ENCODE measurements around the gene INSYN2B.

INSYN2B gene

DNA sequence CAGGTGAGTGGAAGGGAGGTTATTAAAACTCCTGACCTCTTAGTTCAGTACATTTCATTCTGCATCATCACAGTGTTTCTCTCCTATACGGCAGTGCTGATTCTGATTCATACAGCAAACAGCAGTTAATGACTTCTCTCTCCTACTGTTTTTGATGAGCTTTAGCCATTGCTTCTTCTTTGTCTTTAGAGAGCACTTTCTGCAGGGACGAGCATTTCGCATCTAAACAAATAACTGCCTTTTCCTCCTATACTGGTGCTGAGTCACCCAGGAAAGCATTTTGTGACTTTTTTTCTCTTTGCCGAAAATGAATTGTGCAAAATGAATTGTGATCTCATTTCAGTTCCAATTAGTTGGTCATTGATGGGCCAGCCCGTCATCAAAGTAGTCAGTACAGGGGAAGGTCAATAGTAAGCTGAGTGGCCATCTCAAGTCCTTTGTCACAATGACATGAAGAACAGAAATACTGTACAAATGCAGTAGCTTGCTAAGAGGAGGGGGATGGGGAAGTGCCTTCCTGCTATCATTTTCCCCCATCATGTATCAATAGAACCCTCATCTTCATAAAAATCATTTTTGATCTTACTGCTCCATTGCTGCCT lies 98.5 kb downstream of the INSYN2B start:
- no peak for DNase-seq

DNA sequence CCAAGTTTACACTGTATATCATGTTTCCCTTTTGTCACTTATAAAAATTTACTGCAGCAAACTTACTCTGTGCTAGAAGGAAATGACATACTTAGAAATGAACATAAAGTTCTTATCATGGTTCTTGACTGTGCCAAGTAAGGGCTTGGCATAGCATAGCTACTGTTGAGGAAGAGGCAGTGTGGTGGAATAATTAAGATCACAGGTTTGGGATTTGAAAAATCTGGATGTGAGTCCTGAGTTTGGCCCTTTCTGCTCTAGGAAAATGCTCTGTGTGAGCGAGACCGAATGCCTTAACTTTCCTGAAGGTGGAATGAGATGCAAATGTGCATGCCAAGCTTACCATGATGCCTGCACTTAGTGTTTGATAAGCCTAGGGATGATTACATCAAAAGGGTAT lies 99.5 kb downstream of the INSYN2B start:
- no peak for DNase-seq

DNA sequence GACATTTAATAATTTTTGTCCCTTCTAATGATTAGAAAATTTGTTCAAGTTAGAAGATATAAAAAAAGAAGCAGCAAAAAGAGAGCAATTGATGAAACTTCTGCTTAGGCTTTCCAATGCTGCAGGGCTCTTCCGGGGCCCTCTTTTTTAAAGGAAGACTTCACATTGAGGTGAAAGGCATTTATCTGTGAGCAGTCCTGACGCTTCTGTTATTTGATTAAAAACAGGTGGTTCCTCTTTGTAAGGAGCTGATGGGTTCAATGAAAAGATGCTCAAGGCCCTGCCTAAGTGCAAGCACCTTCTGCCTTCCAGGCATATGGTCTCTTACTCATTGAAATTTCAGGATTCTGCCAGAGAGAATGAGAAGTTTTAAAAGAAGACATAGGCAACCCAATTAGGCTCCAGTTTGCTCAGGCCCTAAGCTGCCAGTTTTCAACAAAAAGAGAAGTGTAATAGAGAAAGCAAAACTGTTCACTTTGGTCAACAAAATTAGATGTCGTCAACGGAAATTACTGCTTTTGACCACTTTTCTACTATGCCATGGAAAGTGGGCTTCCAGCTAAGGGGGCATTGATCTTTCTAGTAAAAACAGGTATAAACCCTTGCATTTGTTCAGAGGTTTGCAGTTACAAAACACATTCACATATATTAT lies 100.2 kb downstream of the INSYN2B start:
- DNase-seq, result no peak

DNA sequence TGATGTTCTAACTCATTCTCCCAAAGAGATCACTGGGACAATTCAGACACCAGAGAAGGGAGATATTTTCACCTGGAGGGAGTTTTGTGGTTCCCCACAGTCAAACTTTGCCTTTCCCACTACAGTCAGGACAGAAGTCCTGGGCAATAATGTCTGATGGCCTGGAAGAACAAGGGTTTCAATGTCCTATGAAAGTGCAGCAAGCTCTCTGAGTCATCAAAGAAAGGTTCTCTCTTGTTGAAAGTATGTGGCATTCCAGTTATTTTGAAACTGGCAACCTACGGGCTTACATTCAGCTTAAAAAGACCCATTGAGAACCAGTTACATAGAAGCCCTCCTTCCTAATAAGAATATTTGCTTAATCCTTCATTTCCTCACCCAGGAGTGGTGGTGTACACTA lies 103.9 kb downstream of the INSYN2B start:
- DNase-seq, result no peak

DNA sequence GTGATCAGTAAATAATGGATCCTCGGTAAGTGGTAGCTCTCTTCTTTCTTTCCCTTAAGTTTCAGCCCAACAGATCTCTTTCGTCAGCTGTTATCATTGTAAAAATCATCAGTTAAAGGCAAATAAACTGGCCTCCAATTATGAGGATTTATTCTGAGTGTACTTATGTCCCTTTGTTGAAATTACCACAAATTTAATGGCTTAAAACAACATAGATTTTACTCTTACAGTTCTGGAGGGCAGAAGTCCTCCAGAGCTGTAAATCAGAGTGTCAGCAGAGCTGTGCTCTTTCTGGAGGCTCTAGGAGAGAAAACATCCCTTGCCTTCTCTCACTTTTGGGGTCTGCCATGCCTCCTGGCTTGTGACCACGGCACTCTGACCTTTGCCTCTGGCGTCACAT lies 104.6 kb downstream of the INSYN2B start:
- DNase-seq, result no peak

DNA sequence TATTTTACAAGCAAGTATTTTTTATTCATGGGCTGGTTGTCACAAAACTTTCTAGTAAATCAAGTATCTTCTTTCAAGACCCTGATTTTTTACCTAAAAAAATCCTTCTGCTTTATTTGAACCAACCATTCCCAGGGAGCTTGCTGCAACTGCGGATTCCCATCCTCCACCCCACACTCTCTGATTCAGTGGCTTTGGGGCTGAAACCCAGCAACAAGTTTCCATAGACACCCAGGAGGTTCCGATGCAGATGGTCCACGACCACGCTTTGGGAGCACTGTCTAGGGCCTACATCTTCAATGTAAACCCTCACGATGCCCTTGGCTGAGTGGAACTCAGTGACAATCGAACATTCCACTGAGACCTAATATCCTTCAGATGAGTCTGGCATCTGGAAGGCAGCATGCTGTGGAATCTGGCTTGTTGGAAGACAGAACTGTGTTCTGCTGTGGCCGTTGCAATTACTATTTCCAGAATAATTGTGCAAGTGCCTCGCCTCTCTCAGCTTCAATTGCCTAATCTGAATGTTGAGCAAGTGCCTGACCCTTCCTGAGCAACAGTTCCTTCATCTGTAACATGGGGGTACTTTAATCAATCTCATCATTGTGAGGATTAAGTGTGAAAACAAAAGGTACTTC lies 105.1 kb downstream of the INSYN2B start:
- no peak for DNase-seq

DNA sequence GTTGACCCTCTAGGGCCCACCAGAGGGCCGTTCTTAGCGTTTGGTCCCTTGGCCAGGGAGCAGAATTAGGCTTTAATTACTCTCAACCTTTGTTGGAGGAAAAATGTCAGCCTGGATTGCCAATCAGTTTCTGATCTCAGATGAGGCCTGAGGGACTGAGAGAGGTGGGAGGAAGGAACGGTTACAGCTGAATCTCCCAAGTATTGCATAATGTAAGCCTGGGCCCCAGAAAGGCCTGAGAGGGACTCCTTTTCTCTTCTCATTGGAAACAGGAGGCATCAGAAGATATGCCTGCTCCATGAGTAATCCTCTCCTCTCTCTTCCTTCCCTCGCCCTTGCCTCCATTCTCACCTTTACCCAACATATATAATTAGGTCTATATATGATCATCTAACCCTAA lies 105.7 kb downstream of the INSYN2B start:
- DNase-seq, result no peak

DNA sequence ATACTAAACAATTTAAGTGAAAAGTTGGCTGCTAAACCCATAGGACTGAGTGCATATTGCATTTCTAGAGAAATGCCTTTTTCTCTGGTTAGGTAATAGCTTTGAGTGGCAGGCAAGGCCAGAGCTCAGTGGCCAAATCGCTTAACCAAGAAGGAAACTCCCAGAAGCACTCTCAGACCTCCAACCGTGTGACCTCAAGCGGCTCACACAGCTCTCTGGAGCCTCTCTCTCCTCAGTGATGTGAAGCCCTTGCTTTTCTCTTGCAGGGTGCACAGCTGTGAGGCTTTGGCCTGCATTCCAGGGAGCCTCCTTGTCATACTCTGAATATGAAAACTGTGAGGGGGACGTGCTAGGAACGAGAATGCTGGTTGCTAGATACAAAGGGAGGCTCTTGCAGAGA lies 106.7 kb downstream of the INSYN2B start:
- DNase-seq, result peak; percentile 16

DNA sequence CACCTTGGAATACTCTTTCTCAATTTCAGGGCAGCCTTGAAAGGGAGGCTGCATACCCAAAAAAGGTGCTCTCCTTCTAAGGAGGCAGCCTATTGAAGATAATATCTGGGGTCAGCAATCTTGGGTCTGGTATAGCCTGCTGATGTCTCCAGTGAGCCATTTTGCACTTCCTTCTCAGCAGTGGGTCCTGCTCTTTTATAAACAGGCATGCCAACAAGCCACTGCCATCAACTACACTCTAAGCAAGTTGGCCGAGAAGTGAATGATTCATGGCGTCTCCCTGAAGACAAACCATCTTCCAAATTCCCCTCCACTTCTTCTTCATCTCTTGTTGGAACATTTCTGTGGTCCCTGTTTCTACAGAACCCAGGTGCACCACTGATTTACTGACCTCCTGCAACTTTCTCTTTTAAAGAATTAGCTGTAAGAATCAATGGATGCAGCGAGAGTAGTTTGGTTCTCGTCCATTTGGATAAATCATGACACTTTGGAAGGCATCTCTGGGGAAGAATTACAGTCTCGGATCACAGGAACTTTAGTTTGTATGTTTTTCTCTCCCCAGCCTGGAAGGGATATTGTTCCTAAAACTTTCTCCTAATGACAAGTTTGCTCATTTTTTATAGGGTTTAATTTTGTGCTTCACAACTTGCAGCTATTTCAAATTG lies 108.3 kb downstream of the INSYN2B start:
- no peak for DNase-seq

DNA sequence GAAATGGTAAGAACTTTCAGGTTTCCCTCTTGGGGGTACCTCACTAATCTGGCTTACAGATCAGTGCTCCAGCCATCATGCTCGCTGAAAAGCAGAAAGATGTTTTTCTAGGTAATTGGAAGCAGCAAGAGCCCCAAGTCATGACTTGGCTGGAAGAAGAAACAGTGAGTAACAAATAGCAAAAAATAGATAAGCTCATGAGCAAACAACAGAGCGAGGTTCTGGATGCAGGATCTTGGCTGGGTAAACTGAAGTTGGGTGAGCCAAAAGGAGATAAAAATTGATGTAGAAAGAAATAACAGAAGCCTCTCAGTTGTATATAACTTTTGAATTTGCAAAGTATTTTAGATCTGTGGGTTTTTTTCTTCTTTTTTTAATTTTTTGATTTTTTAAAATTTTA lies 110.1 kb downstream of the INSYN2B start:
- no peak for DNase-seq

DNA sequence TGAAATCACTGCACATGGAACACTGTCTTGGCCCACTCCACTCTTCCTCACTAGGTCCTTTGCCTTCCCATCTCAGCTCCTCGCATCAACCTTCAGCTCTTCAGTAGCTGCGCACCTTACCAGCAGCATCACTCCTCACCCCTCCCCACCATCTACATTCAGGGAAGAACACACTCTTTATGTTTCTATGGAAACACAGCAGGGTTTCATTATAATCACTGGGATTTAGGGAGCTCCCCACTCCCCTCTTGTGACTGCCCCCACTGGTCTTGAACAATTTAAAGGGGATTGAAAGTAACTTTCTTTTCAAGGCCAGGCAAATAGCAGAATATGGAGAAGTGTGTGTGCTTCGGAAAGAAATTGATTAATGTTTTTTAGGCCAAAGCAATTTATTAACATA lies 111.2 kb downstream of the INSYN2B start:
- no peak for DNase-seq

DNA sequence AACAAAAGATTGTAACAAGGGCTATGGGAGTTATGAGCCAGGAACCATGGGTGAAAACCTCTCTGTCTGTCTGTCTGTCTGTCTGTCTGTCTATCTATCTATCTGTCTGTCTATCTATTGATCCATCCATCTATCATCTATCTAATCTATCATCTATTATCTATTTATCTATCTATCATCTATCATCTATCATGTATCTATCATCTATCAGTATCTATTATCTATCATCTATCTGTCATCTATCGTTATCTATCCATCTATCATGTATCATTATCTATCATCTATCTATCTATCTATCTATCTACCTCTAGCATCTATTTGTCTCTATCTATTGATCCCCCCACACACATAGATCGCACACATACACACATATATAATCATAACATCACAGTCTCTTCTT lies 112.9 kb downstream of the INSYN2B start:
- DNase-seq, result no peak

DNA sequence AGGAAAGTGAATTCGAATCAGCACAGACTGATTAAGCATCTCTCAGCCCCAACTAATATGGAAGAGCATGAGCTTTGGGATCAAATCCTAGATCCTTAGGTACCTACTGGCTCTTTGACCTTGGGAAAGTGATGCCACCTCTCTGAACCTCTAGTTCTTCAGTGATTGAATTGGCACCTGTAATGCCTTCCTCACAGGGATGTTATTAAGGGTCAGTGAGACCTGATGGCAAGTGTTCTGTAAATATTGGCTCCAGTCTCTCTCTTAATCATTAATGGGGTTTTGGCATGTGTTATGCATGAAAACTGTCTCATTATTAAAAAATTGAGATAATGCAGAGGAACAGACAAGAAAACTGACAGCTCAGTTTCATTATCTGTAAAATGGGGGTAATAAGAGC lies 115.8 kb downstream of the INSYN2B start:
- no peak for DNase-seq

DNA sequence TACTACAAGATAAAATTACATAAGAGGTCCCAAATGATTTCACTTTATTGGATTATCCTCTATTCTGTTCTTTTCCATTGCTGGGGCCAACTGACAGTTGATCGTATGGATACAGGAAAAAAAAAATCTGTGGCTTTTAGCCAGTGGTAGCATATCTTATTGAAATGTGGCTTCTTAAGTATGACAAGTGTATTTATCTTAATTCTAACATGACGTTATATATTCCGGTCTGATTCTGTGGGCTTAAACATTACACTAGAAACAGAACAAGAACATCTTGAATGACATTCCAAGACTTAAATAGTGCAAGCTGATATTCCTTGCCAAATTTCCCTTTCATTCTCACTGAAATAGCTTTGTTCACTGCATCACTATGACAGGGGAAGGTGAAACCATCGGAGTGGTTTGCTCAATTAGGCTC lies 117.9 kb downstream of the INSYN2B start:
- no peak for DNase-seq

DNA sequence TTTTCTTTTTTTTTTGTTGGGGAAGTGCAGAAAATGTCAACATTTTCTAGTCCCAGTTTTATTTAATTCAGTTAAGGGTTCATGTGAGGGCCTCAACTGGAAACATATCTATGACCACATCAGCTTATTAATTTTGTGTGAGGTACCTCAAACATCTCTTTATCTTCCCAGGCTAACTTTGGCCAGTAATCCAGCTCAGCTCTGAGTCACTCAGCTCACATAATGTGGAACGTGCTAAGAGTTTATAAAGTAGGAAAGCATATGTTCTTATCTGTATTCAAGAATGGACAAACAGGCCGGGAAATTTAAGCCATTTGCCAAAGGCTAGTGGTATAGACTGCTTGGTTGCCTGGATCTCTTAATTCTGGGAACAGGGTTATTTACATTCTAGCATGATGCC lies 118.4 kb downstream of the INSYN2B start:
- peak; percentile 87 for DNase-seq

DNA sequence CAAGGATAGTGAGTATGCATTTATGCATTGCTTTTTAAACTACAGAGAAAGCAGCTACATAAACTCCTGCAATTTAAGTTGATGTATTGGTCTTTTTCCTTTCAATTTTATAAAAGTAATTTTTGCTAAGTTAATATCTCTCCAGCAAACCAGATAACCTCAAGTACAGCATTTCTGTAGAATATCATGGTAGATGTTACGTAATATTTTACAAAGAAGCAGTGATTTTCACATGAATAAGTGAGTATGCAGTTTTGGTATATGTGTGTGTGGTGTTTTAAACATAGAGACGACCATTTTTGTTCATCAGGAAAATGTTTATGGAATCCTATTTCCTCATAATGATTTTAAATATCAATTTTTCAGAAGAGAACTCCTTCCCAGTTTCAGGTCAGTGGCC lies 118.9 kb downstream of the INSYN2B start:
- DNase-seq, result no peak

DNA sequence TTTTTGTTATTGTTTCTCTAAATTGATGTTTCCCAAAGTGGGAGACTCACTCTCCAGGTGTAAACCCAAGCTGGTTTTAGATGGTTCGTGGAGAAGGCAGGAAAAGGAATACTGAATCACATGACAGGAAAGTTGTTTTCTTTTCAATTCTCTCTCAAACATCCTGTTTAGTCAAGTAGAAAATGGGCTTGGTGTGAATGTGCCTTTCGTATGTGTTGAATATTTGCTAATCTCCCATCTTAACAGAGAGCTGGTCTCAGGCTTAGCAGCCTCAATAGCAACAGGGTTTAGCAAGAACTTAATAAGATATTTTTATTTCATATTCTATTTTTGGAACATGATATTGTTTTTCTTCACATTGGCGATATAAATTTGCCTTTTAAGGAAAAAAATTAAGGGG lies 119.7 kb downstream of the INSYN2B start:
- no peak for DNase-seq

DNA sequence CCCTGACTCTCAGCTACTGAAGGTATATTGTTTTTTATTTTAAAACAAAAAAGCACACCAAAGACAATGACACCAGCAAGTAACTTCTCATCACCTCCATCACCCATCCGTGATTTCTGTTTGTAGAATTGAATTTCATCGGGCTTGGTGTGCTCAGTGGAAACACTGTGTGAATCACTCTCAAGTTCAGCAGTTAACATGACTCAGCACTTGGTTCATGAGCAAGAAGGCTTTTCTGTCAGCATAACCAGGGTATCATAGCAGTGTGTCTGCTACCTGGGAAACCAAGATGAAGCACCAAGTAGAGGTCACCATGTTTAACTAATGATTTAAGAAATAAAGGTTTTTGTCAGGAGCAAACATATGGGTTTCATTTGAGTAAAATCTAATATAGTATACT lies 123.7 kb downstream of the INSYN2B start:
- DNase-seq, result peak; percentile 76

DNA sequence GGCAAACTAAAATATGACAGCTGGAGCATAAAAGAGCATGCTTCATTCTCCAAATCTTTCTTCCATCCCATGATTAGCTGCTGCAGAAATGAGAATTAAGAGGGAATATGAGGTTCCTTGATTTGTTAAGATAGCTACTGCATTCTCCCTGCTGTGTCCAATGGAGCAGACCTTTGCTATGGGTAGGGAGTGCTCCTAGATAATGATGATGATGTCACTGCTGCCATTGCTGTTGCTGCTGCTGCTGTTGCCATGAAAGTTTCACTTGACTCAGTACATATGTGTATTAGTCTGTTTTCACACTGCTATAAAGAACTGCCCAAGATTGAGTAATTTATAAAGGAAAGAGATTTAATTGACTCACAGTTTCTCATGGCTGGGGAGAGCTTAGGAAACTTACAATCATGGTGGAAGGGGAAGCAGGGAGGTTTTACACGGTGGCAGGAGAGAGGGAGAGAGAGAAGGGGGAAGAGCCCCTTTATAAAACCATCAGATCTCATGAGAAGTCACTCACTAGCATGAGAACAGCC lies 128.9 kb downstream of the INSYN2B start:
- DNase-seq, result no peak

DNA sequence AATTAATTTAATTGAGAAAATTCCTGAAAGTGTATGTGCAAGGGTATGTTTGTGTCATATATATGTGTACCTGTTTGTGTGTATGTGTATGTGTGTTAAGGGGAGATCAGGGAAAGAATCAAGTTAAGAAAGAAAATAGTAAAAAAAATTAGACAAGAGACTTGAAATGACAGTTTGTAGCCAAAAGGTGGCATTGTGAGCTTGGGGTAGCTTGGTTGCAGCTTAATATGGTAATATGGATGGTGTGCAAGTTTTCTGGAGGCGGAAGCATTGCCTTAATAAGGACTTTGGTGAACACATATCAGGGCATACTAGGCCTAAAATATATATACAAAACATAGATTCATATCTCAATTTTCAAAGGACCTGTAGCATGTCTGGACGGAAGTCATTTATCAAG lies 129.9 kb downstream of the INSYN2B start:
- no peak for DNase-seq

DNA sequence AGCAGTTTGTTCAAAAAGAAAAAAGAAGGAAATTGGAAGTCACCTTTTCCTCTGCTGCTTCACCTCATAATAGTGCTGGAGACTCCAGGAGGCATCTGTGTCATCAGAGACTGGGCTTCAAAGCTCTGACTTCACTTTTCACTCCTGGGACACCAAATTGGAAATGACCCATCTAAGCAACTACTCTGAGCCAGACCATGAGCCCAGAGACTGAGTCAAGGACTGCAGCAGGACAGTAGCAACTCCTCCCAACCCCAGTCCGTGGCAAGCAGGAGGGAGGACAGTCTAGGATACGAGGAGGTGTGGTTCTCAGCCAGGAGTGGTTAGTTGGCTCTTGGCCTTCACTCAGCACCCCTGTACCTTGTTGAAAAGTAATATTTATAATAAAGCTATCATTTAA lies 131.5 kb downstream of the INSYN2B start:
- no peak for DNase-seq

DNA sequence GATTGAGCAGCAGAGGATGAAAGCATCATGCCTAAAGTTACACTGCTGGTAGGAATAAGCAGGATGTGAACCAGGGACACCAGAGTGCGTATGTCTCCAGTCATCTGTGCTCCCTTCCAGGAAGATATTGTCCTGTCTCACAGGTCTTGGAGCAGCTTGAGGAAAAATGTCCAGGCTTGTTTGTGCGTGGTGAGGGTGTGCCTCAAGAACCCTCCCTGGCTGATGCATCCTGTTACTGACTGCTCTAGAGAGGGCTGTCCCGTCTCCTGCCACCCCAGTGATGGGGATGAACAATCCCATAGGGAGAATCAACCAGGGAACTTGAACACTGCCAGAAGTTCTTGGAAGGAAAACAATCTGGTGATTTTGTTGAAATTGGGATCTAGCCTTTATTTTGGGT lies 132.0 kb downstream of the INSYN2B start:
- DNase-seq, result no peak

DNA sequence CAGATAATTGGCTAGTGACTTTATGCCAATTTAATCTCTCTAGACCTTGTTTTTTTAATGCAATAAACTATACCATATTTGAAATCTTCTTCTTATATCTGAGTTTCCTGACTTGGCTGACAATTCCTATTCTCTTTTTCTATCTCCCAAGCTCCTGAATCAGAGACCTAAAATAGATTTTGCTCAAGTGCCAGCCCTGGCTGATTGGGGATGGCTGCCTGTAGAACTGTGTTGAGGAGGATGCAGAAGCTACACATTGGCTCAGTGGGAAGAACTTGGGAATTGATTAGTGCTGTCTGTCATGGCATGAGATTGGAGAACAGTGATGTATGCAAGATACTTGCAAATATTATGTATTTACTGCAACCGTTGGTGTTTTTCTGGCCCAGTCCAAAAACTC lies 132.8 kb downstream of the INSYN2B start:
- DNase-seq, result no peak

DNA sequence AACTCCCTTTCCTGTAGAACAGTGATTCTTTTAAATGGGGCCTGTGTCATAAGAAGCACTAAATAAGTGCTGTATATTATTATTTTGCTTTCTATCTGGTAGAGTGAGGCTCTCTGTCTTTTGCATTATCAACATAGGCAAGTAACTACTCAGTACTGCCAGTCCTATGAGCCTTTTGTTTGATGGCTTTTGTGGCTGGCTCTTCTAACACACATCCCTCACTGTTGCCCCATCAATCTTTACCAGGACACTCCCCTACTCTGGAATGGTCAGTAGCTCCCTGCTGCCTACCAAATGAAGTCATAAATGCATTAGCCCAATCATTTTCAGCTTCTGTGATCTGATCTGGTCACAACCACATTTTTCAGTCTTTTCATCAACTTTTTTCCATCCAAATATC lies 137.6 kb downstream of the INSYN2B start:
- no peak for DNase-seq
